ENCODE measurements around the gene BCAT1.
"Not testable (repeated sequence)": the region's sequence is repeated elsewhere in the genome, so short reads cannot be mapped to it uniquely, and the experiment has no call there.

The BCAT1 gene

GRCh38 chr12:24856541-24856940 lies 92.4 kb downstream of the BCAT1 start:
- DNase-seq (ENCODE audit: low read depth in 3 of 3) = no peak

- DNase-seq (ENCODE audit: low read depth in 3 of 3) = no peak
These were observed 94.0 kb downstream of the BCAT1 start for GRCh38 chr12:24854908-24855307.

- no peak for DNase-seq (ENCODE audit: low read depth in 3 of 3)
These were observed 94.9 kb downstream of the BCAT1 start for GRCh38 chr12:24854017-24854416.

- DNase-seq (ENCODE audit: low read depth in 3 of 3) = no peak
These were observed 95.3 kb downstream of the BCAT1 start for GRCh38 chr12:24853588-24853987.

- DNase-seq (ENCODE audit: low read depth in 3 of 3) = no peak
These were observed 95.8 kb downstream of the BCAT1 start for GRCh38 chr12:24853094-24853493.

- DNase-seq (ENCODE audit: low read depth in 3 of 3) = no peak
These were observed 96.5 kb downstream of the BCAT1 start for GRCh38 chr12:24852420-24852819.

GRCh38 chr12:24851883-24852282 lies 97.0 kb downstream of the BCAT1 start:
- DNase-seq (ENCODE audit: low read depth in 3 of 3) = not testable (repeated sequence)

GRCh38 chr12:24851341-24851740 lies 97.6 kb downstream of the BCAT1 start:
- no peak for DNase-seq (ENCODE audit: low read depth in 3 of 3)

- no peak for DNase-seq (ENCODE audit: low read depth in 3 of 3)
These were observed 98.4 kb downstream of the BCAT1 start for GRCh38 chr12:24850496-24850895.

- DNase-seq (ENCODE audit: low read depth in 3 of 3) = no peak
These were observed 99.9 kb downstream of the BCAT1 start for GRCh38 chr12:24848941-24849477.

GRCh38 chr12:24846689-24847088 lies 102.2 kb downstream of the BCAT1 start:
- DNase-seq (ENCODE audit: low read depth in 3 of 3) = no peak

GRCh38 chr12:24845615-24846014 lies 103.3 kb downstream of the BCAT1 start:
- no peak for DNase-seq (ENCODE audit: low read depth in 3 of 3)

GRCh38 chr12:24840046-24840800 lies 108.7 kb downstream of the BCAT1 start:
- DNase-seq (ENCODE audit: low read depth in 3 of 3) = no peak

- DNase-seq (ENCODE audit: low read depth in 3 of 3) = peak; percentile 42 to 68 (median 63)
These were observed 109.6 kb downstream of the BCAT1 start for GRCh38 chr12:24839268-24839791.

GRCh38 chr12:24838531-24838950 lies 110.4 kb downstream of the BCAT1 start:
- DNase-seq (ENCODE audit: low read depth in 3 of 3) = peak in 1 of 3 experiments; percentile 9

GRCh38 chr12:24835377-24835776 lies 113.5 kb downstream of the BCAT1 start:
- no peak for DNase-seq (ENCODE audit: low read depth in 3 of 3)

GRCh38 chr12:24833513-24833912 lies 115.4 kb downstream of the BCAT1 start:
- no peak for DNase-seq (ENCODE audit: low read depth in 3 of 3)

- DNase-seq (ENCODE audit: low read depth in 3 of 3) = no peak
These were observed 124.9 kb downstream of the BCAT1 start for GRCh38 chr12:24823808-24824515.

GRCh38 chr12:24822121-24822899 lies 126.6 kb downstream of the BCAT1 start:
- no peak for DNase-seq (ENCODE audit: low read depth in 3 of 3)

GRCh38 chr12:24821691-24822090 lies 127.2 kb downstream of the BCAT1 start:
- no peak for DNase-seq (ENCODE audit: low read depth in 3 of 3)

GRCh38 chr12:24820872-24821271 lies 128.0 kb downstream of the BCAT1 start:
- DNase-seq (ENCODE audit: low read depth in 3 of 3) = no peak

GRCh38 chr12:24818351-24818750 lies 130.6 kb downstream of the BCAT1 start:
- no peak for DNase-seq (ENCODE audit: low read depth in 3 of 3)

Data from stimulated activated CD4-positive, alpha-beta T cell treated with anti-CD3 and anti-CD28 coated beads, TNF-alpha, amount 100 ng/mL, for 24 hours (primary cell).